SK-N-SH (cell line): ENCODE data around the gene IGLON5. TPM values are rescaled to one million over a fixed set of nuclear protein-coding genes. Genes with fewer than 3 reads are reported as not detected.

Experiments
- CTCF ChIA-PET: fragments of 300-600, 350-600 bp; formaldehyde crosslinking; extraction: SDS; loops from one replicate; lab custom pipeline; 2021; lab: Yijun Ruan, JAX
- POLR2A ChIA-PET: fragments of 350-600 bp; sonication (Branson Sonifier 250); formaldehyde crosslinking; extraction: SDS; loops from one replicate; lab custom pipeline; 2020; ENCODE audit warnings: antibody characterized with exemption, inconsistent platforms; lab: Yijun Ruan, JAX
- DNase-seq: peaks from one replicate; pipeline ENCODE4 v3.0.0; 2012
- H2AFZ ChIP-seq: fragments of 200-600 bp; sonication (generic); 2 replicates; pipeline ENCODE4 v1.8.1; 2016; ENCODE audit warnings: antibody characterized with exemption, mild to moderate bottlenecking, low read depth
- H3F3A ChIP-seq: fragments of 200-600 bp; sonication (generic); replicated peaks from 2 replicates; pipeline ENCODE3; 2016; ENCODE audit warnings: antibody characterized with exemption, mild to moderate bottlenecking; ENCODE audit not compliant: insufficient read depth
- H3K27ac ChIP-seq, 2 experiments: fragments of 200-500 bp in 1 of 2; fragments of 200-600 bp in 1 of 2; sonication (Bioruptor generic) in 1 of 2; sonication (generic), shearing (Covaris generic) in 1 of 2; 2 replicates each; pipeline versions ENCODE4 v1.5.1 to v1.6.1; 2014 to 2016; ENCODE audit warnings: low read depth in 2 of 2, inconsistent platforms in 1 of 2, low read length in 1 of 2, mild to moderate bottlenecking in 1 of 2, mixed read lengths in 1 of 2
- H3K27me3 ChIP-seq: fragments of 200-600 bp; sonication (generic), shearing (Covaris generic); 2 replicates; pipeline ENCODE4 v1.6.1; 2016; ENCODE audit warnings: mixed run types; ENCODE audit not compliant: insufficient read depth
- H3K36me3 ChIP-seq, 2 experiments: fragments of 200-500 bp in 1 of 2; fragments of 200-600 bp in 1 of 2; sonication (Bioruptor generic) in 1 of 2; sonication (generic) in 1 of 2; replicated peaks in 1 of 2; 2 replicates each; pipeline versions ENCODE3 to v1.5.1; 2014 to 2016; ENCODE audit warnings: low read length in 1 of 2, mild to moderate bottlenecking in 1 of 2; ENCODE audit not compliant: insufficient read depth in 2 of 2, control insufficient read depth in 1 of 2
- H3K4me1 ChIP-seq, 2 experiments: fragments of 200-500 bp in 1 of 2; fragments of 200-600 bp in 1 of 2; sonication (Bioruptor generic) in 1 of 2; sonication (generic), shearing (Covaris generic) in 1 of 2; 2 replicates each; pipeline versions ENCODE4 v1.5.1 to v1.6.1; 2014 to 2016; ENCODE audit warnings: low read depth in 1 of 2, low read length in 1 of 2, mixed run types in 1 of 2; ENCODE audit not compliant: insufficient read depth in 2 of 2, control insufficient read depth in 1 of 2
- H3K4me2 ChIP-seq: fragments of 200-600 bp; sonication (generic), shearing (Covaris generic); 2 replicates; pipeline ENCODE4 v1.6.1; 2017; ENCODE audit warnings: mixed run types
- H3K4me3 ChIP-seq, 2 experiments: fragments of 200-500 bp in 1 of 2; fragments of 200-600 bp in 1 of 2; sonication (Bioruptor generic) in 1 of 2; sonication (generic), shearing (Covaris generic) in 1 of 2; 2 replicates each; pipeline versions ENCODE4 v1.5.1 to v1.8.1; 2014 to 2016; ENCODE audit warnings: low read depth in 2 of 2, inconsistent platforms in 1 of 2, low read length in 1 of 2, mild to moderate bottlenecking in 1 of 2, mixed read lengths in 1 of 2, moderate library complexity in 1 of 2
- H3K79me2 ChIP-seq: fragments of 200-600 bp; sonication (generic); 2 replicates; pipeline ENCODE4 v1.8.1; 2017; ENCODE audit warnings: mild to moderate bottlenecking; ENCODE audit not compliant: insufficient read depth
- H3K9ac ChIP-seq: fragments of 200-600 bp; sonication (generic); 2 replicates; pipeline ENCODE4 v1.6.1; 2017; ENCODE audit warnings: mixed run types
- H3K9me2 ChIP-seq: fragments of 200-600 bp; sonication (generic); 2 replicates; pipeline ENCODE4 v1.6.1; 2017; ENCODE audit warnings: mixed run types
- H3K9me3 ChIP-seq: fragments of 200-600 bp; sonication (generic); 2 replicates; pipeline ENCODE4 v1.6.1; 2017; ENCODE audit warnings: mixed run types, mild to moderate bottlenecking, moderate library complexity
- H4K20me1 ChIP-seq: fragments of 200-600 bp; sonication (generic); 2 replicates; pipeline ENCODE4 v1.6.1; 2017; ENCODE audit warnings: mild to moderate bottlenecking, mixed run types; ENCODE audit not compliant: insufficient read depth
- EP300 ChIP-seq, 2 experiments: IDR thresholded peaks; 2 replicates each; pipeline versions ENCODE4 v1.4.0 to v1.6.1; 2012; ENCODE audit warnings: borderline replicate concordance in 1 of 2, low read depth in 1 of 2, low read length in 1 of 2
- FOXM1 ChIP-seq: IDR thresholded peaks from 2 replicates; pipeline ENCODE4 v1.4.0; 2012; ENCODE audit warnings: low read depth, mild to moderate bottlenecking
- GATA2 ChIP-seq: sonication (generic); formaldehyde crosslinking; IDR thresholded peaks from 2 replicates; pipeline ENCODE4 v1.5.0; 2020; ENCODE audit warnings: mild to moderate bottlenecking, missing genetic modification reagents
- IRF3 ChIP-seq: fragments of 150-350 bp; IDR thresholded peaks from 2 replicates; pipeline ENCODE4 v1.6.1; 2016; ENCODE audit warnings: mild to moderate bottlenecking, low read depth, low read length
- MAX ChIP-seq: IDR thresholded peaks from 2 replicates; pipeline ENCODE4 v1.4.0; 2012; ENCODE audit warnings: low read depth
- NFIC ChIP-seq: IDR thresholded peaks from 2 replicates; pipeline ENCODE4 v1.4.0; 2012; ENCODE audit warnings: borderline replicate concordance
- RAD21 ChIP-seq: IDR thresholded peaks from 2 replicates; pipeline ENCODE4 v1.6.1; 2012; ENCODE audit warnings: mild to moderate bottlenecking, low read length
- RXRA ChIP-seq: IDR thresholded peaks from 2 replicates; pipeline ENCODE4 v1.4.0; 2012; ENCODE audit warnings: low read depth, mild to moderate bottlenecking, borderline replicate concordance
- SMC3 ChIP-seq: IDR thresholded peaks from 2 replicates; pipeline ENCODE4 v1.6.1; 2012; ENCODE audit warnings: low read depth, low read length, improper control_type of control experiment
- TAF1 ChIP-seq: IDR thresholded peaks from 2 replicates; pipeline ENCODE4 v1.6.1; 2012; ENCODE audit warnings: low read depth, mild to moderate bottlenecking, low read length, moderate library complexity, borderline replicate concordance
- TEAD4 ChIP-seq: IDR thresholded peaks from 2 replicates; pipeline ENCODE4 v1.4.0; 2012; ENCODE audit warnings: mild to moderate bottlenecking, borderline replicate concordance; ENCODE audit not compliant: insufficient read depth
- YY1 ChIP-seq: IDR thresholded peaks from 2 replicates; pipeline ENCODE4 v1.4.0; 2012; ENCODE audit warnings: low read depth, mild to moderate bottlenecking
- WGBS: methylation state at CpG from one replicate; pipeline ENCODE4 v1.1.6; 2017; ENCODE audit warnings: low lambda C conversion rate; 5-methylcytosine and 5-hydroxymethylcytosine counted together
- polyA plus RNA-seq, 3 experiments: library from polyadenylated mRNA; depleted of rRNA; stranded (reverse); fragments of >200 nt; gene quantifications; 2 replicates each; pipeline ENCODE4 v1.2.3, GENCODE V29; 2012
- TF ChIP-seq, protein P1 (sequence below): IDR thresholded peaks from 2 replicates; pipeline ENCODE4; 2012
- TF ChIP-seq, protein P2 (sequence below): fragments of 200-600 bp; sonication (generic); IDR thresholded peaks from 2 replicates; pipeline ENCODE4 v1.6.1; 2017; ENCODE audit warnings: antibody characterized with exemption, mild to moderate bottlenecking, moderate library complexity

IGLON5 gene
- polyA plus RNA-seq, 1 of the 3 experiments (the other 2 are of a cell fraction), result 0.36 TPM

DNA sequence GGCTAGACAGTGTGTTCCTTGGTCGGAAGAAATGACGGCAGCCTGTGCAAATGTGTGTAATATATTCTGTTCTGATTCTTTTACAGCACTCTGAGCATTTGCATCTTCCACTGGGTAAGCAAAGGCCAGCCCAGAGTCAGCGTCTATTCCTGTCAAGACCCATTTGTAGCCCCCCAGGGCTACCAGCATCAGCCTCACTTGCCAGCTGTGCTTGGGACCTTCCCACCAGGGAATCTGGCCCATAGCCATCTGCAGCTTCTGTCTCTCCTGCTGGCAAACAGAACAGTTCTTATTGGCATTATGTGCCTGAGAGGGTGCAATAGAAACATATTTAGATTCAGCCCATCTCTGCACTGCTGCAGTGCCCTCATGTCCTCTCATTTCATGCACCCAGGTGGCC lies 6.0 kb upstream of the IGLON5 start:
- WGBS, result 5% methylated on average over 3 of the region's 3 CpGs
- CTCF ChIA-PET, result interaction anchor here (0.7 kb wide), 1 partner anchor 44 kb away, joined by 3 read pairs; no protein-coding TSS in a partner anchor

GRCh38 chr19:51316688-51317087 lies 5.2 kb downstream of the IGLON5 start:
- H3K36me3 ChIP-seq, result no peaks in the 10 kb centered on the region
- ChIA-PET POLR2A (no interaction called here), CTCF (interaction anchor here (0.8 kb wide), 1 partner anchor 19 kb away, joined by 3 read pairs; no protein-coding TSS in a partner anchor)
- no peak overlapping the region for H3K4me2 ChIP-seq
- no peaks in the 10 kb centered on the region for H3K9me2 ChIP-seq
- H3K9ac ChIP-seq, result no peak overlapping the region
- no peak overlapping the region for H3K27ac ChIP-seq
- H3F3A ChIP-seq, result no peaks in the 10 kb centered on the region
- no peaks in the 10 kb centered on the region for H4K20me1 ChIP-seq
- no peaks in the 10 kb centered on the region for H3K27me3 ChIP-seq
- peaks cover 0 to 25% of the 10 kb centered on the region in 2 experiments; a peak in 1 of 4 replicates for H3K4me1 ChIP-seq
- no peak for DNase-seq
- H3K4me3 ChIP-seq, result no peak overlapping the region
- H3K9me3 ChIP-seq, result no peaks in the 10 kb centered on the region
- H2AFZ ChIP-seq, result no peak overlapping the region
- H3K79me2 ChIP-seq, result no peaks in the 10 kb centered on the region
- no peak for TF ChIP-seq FOXM1
- TF ChIP-seq RXRA, result no peak
- TF ChIP-seq MAX, result no peak
- no peak for TF ChIP-seq TAF1
- TF ChIP-seq SMC3, result no peak
- TF ChIP-seq YY1, result no peak
- no peak for TF ChIP-seq NFIC
- TF ChIP-seq, protein P1, sequence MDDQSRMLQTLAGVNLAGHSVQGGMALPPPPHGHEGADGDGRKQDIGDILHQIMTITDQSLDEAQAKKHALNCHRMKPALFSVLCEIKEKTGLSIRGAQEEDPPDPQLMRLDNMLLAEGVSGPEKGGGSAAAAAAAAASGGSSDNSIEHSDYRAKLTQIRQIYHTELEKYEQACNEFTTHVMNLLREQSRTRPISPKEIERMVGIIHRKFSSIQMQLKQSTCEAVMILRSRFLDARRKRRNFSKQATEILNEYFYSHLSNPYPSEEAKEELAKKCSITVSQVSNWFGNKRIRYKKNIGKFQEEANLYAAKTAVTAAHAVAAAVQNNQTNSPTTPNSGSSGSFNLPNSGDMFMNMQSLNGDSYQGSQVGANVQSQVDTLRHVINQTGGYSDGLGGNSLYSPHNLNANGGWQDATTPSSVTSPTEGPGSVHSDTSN, result no peak
- TF ChIP-seq EP300 (IDR thresholded peaks at IDR 0.05; ENCODE audit: borderline replicate concordance in 1 of 2, low read depth in 1 of 2, low read length in 1 of 2), result no peak
- TF ChIP-seq IRF3, result no peak
- no peak for TF ChIP-seq RAD21
- TF ChIP-seq GATA2 (CRISPR knock-in tag), result no peak
- 53% methylated on average over 7 of the region's 8 CpGs for WGBS

More for the DNA sequence above, 6.0 kb upstream of the IGLON5 start:
- TF ChIP-seq, protein P2, sequence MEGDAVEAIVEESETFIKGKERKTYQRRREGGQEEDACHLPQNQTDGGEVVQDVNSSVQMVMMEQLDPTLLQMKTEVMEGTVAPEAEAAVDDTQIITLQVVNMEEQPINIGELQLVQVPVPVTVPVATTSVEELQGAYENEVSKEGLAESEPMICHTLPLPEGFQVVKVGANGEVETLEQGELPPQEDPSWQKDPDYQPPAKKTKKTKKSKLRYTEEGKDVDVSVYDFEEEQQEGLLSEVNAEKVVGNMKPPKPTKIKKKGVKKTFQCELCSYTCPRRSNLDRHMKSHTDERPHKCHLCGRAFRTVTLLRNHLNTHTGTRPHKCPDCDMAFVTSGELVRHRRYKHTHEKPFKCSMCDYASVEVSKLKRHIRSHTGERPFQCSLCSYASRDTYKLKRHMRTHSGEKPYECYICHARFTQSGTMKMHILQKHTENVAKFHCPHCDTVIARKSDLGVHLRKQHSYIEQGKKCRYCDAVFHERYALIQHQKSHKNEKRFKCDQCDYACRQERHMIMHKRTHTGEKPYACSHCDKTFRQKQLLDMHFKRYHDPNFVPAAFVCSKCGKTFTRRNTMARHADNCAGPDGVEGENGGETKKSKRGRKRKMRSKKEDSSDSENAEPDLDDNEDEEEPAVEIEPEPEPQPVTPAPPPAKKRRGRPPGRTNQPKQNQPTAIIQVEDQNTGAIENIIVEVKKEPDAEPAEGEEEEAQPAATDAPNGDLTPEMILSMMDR, result no peak
- TF ChIP-seq TEAD4, result no peak
- no peak for TF ChIP-seq SMC3
- H3F3A ChIP-seq, result no peaks in the 10 kb centered on the region
- no peak overlapping the region for H3K27ac ChIP-seq
- POLR2A ChIA-PET, result no interaction called here
- no peak for DNase-seq
- no peaks in the 10 kb centered on the region for H3K4me1 ChIP-seq
- no peaks in the 10 kb centered on the region for H3K79me2 ChIP-seq
- no peaks in the 10 kb centered on the region for H3K9me3 ChIP-seq
- H3K4me2 ChIP-seq, result no peak overlapping the region
- no peaks in the 10 kb centered on the region for H3K27me3 ChIP-seq
- H3K9me2 ChIP-seq, result no peaks in the 10 kb centered on the region
- H4K20me1 ChIP-seq, result no peaks in the 10 kb centered on the region
- H2AFZ ChIP-seq, result no peak overlapping the region
- no peaks in the 10 kb centered on the region for H3K36me3 ChIP-seq
- H3K4me3 ChIP-seq, result no peak overlapping the region
- H3K9ac ChIP-seq, result no peak overlapping the region
